GM12875 (cell line): Measurements from ENCODE around the gene RAB22A.

Source experiments
- H3K4me3 ChIP-seq: one replicate; pipeline ENCODE4 v1.5.1; 2011; ENCODE audit warnings: low read depth, low read length, control low read depth
- TF ChIP-seq, protein P1 (sequence below): IDR thresholded peaks from 2 replicates; pipeline ENCODE4 v1.5.1; 2011; ENCODE audit warnings: low read depth, mild to moderate bottlenecking, control low read depth, inconsistent platforms, low read length, moderate library complexity, borderline replicate concordance; ENCODE audit not compliant: insufficient read depth

The RAB22A gene

DNA sequence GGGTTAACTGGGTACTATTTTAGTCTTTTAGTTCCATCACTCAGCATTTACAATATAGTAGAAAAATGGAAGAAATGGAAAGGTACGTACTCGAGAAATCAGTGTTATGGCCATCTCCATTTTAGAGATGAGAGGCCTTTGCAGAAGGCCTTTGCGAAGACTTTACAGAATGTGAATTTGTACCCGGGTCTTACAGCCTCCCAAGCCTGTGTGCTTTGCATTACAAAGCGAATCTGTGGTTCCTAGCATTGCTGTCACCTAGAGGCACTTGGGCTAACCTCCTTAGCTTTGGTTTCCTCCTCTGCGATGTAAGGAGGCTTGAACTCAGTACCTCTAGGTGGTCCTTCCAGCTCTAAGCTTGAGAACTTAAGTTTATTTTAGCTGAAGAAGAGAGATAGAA lies 90.4 kb downstream of the RAB22A start:
- H3K4me3 ChIP-seq, result no peak overlapping the region
- TF ChIP-seq, protein P1, sequence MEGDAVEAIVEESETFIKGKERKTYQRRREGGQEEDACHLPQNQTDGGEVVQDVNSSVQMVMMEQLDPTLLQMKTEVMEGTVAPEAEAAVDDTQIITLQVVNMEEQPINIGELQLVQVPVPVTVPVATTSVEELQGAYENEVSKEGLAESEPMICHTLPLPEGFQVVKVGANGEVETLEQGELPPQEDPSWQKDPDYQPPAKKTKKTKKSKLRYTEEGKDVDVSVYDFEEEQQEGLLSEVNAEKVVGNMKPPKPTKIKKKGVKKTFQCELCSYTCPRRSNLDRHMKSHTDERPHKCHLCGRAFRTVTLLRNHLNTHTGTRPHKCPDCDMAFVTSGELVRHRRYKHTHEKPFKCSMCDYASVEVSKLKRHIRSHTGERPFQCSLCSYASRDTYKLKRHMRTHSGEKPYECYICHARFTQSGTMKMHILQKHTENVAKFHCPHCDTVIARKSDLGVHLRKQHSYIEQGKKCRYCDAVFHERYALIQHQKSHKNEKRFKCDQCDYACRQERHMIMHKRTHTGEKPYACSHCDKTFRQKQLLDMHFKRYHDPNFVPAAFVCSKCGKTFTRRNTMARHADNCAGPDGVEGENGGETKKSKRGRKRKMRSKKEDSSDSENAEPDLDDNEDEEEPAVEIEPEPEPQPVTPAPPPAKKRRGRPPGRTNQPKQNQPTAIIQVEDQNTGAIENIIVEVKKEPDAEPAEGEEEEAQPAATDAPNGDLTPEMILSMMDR, result no peak

DNA sequence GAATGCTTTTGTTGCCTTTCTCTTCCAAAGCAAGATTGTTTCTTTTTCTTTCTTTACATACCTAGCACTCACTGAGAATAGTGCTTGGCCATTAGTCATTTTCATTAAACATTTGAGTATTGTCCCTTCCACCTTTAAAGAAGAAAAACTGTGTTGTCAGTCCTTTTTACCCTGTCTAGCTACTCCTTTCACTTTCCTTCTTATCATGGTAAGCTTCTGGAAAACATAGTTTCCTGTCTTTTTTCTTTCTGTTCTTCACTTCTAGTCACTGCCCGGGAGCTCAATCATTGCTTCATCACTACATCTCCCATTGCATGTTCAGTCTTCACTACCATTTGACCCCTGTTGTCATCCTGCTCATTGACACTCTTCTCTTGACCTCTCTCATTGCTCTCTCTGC lies 91.6 kb downstream of the RAB22A start:
- TF ChIP-seq, protein P1, result no peak
- H3K4me3 ChIP-seq, result no peak overlapping the region

DNA sequence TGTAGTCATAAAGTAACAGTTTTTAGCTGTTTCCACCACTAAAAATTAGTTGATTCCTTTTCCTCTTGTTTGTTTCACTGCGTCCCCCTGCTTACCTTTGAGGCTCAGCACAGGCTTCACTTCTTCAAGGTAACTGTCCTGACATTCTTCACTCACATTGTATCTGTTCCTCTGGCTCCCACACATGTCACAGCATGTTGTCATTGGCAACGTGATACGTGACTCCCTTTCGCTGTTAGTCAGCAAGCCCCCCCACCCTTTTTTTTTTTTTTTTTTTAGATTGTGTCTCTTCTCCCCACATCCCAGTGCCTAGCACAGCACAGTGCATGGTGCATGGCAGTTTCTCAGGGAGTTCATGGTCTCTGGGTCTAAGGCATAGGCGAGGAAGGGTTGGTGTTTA lies 92.8 kb downstream of the RAB22A start:
- TF ChIP-seq, protein P1, result no peak
- H3K4me3 ChIP-seq, result no peak overlapping the region

DNA sequence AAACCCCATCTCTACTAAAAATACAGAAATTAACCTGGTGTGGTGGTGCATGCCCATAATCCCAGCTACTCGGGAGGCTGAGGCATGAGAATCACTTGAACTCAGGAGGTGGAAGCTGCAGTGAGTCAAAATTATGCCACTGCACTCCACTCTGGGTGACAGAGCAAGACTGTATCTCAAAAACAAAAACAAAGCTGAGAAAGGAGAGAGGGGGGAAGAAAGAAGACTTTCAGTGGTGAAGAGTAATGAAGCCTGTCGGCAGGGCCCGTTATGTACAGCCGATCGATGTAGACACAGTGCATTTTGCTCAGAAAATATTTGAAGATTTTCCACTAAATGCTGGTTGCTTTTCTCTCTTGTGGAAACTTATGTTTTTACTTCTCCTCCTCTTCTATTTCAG lies 93.3 kb downstream of the RAB22A start:
- TF ChIP-seq, protein P1, result no peak
- H3K4me3 ChIP-seq, result no peak overlapping the region

DNA sequence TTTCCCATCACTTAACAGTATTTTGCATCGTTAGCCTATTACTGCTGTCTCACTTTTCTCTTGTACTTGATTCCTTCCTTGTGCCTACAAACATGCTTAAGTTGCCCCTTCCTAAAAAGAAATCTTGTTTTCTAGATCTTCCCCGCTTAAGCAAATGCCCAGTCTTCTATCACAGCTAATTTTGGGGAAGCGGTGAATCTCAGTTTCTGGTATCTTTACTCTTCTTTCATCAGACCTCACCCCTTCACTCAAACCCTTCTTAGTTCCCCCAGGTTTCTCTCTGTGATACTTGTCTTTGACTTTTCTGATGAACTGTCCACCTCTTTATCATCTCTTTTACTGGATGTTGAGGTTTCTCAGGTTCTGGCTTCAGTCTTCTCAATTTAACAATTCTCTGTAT lies 93.8 kb downstream of the RAB22A start:
- TF ChIP-seq, protein P1, result no peak
- H3K4me3 ChIP-seq, result no peak overlapping the region

DNA sequence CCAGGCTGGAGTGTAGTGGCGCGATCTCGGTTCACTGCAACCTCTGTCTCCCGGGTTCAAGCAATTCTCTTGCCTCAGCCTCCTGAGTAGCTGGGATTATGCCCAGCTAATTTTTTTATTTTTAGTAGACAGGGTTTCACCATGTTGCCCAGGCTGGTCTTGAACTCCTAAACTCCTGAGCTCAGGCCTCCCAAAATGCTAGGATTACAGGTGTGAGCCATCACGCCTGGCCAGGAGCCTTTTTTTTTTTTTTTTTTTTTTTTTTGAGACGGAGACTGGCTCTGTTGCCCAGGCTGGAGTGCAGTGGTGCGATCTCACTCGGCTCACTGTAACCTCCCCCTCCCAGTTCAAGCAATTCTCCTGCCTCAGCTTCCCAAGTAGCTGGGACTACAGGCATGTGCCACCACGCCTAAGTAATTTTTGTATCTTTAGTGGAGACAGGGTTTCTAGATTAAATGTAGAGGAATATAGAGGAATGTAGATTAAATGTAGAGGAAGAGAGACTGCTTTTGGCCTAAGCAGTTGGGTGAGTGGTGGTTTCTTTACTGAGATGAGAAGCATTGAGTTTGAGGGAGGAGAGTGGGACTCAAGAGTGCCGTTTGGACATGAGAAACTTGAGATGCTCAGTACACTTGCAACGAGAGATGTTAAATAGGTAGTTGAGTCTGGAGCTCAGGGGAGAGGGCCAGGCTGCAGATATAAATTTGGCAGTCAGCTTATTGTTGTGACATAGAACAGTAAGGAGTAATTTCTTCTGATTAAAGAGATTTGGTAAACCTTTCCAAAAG lies 96.2 kb downstream of the RAB22A start:
- H3K4me3 ChIP-seq, result no peak overlapping the region

DNA sequence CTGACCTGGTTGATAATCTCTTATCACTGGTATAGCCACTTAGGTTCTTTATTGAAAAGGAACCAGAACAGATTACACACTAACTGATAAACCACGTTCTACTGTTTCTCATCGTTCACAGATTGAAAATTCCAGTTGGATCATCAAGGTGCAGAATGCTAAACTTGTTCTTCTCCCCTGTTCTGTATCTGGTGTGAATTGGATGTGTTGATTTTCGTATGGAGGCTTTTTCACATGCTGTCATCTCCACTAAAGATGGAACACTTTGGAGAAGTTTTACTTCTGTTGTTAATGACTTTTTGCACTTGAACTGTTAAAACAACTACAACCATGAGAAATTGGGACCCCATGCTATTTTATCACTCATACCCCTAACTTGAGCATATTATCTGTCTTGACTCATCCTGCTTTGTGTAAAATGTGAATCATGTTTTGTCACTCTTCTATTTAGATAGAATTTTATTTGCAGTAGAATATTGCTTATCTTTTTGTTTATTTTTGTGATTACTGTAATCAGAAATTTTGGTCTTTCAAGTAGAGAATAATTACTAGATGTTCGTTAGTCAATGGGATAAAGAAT lies 97.0 kb downstream of the RAB22A start:
- TF ChIP-seq, protein P1, result no peak
- H3K4me3 ChIP-seq, result no peak overlapping the region

More for the DNA sequence above, 96.2 kb downstream of the RAB22A start:
- TF ChIP-seq, protein P1, result no peak
